Heart left ventricle (tissue), 16 donors: Measurements from ENCODE around the gene MEP1B. TPM values are rescaled to one million over a fixed set of nuclear protein-coding genes. Genes with fewer than 3 reads are reported as not detected.
"Not testable (repeated sequence)": the region's sequence is repeated elsewhere in the genome, so short reads cannot be mapped to it uniquely, and the experiment has no call there.

Experiments
- ATAC-seq, 4 donors: fragments of 200-7000 bp; cut with Tn5 transposase; one replicate each; pipeline ENCODE4 v1.9.1; 2020 to 2022; ENCODE audit warnings: moderate library complexity in 4 of 4, mild to moderate bottlenecking in 3 of 4, moderate number of reproducible peaks in 1 of 4
- DNase-seq, 5 donors: peaks; one replicate each; pipeline ENCODE4 v3.0.0-alpha.2; 2020
- H3K27ac ChIP-seq, 12 donors: fragments of 200-600 bp; sonication (generic) in 4 of 12; one replicate each; pipeline versions ENCODE4 v1.5.0 to v1.8.0; 2016 to 2022; ENCODE audit warnings: mild to moderate bottlenecking in 2 of 12
- H3K27me3 ChIP-seq, 9 donors: fragments of 200-600 bp; sonication (generic) in 2 of 9; one replicate each; pipeline versions ENCODE4 v1.5.1 to v1.8.0; 2016 to 2022; ENCODE audit warnings: mild to moderate bottlenecking in 3 of 9
- H3K36me3 ChIP-seq, 9 donors: fragments of 200-600 bp; sonication (generic) in 2 of 9; one replicate each; pipeline versions ENCODE4 v1.5.0 to v1.8.0; 2018 to 2022; ENCODE audit warnings: mild to moderate bottlenecking in 2 of 9
- H3K4me1 ChIP-seq, 12 donors: fragments of 200-600 bp; sonication (generic) in 4 of 12; one replicate each; pipeline versions ENCODE4 v1.5.0 to v1.8.0; 2016 to 2022; ENCODE audit warnings: mild to moderate bottlenecking in 3 of 12
- H3K4me3 ChIP-seq, 12 donors: fragments of 200-600 bp; sonication (generic) in 4 of 12; one replicate each; pipeline versions ENCODE4 v1.5.0 to v1.8.0; 2017 to 2022; ENCODE audit warnings: mild to moderate bottlenecking in 9 of 12, moderate library complexity in 4 of 12
- H3K9me3 ChIP-seq, 12 donors: fragments of 200-600 bp; sonication (generic) in 4 of 12; one replicate each; pipeline versions ENCODE4 v1.5.0 to v1.8.0; 2016 to 2022; ENCODE audit warnings: mild to moderate bottlenecking in 1 of 12
- CTCF ChIP-seq, 12 donors: fragments of 200-600 bp; sonication (generic) in 4 of 12; IDR thresholded peaks; one replicate each; pipeline versions ENCODE4 v1.5.0 to v1.8.0; 2018 to 2022; ENCODE audit warnings: antibody characterized with exemption in 12 of 12, mild to moderate bottlenecking in 5 of 12
- POLR2A ChIP-seq, 2 donors: fragments of 450-650 bp; IDR thresholded peaks; one replicate each; pipeline ENCODE4 v1.6.1; 2017; ENCODE audit warnings: antibody characterized with exemption in 2 of 2, mild to moderate bottlenecking in 2 of 2, moderate library complexity in 2 of 2
- WGBS, 4 donors: extraction: QIAGEN DNeasy Blood & Tissue Kit in 2 of 4; methylation state at CpG; one replicate each; pipeline versions ENCODE4 v1.1.5 to v1.1.7; 2013 to 2018; 5-methylcytosine and 5-hydroxymethylcytosine counted together
- intact Hi-C, 10 donors: fragments of 100-400 bp; cut with DNase I; formaldehyde crosslinking; loops; one replicate each; pipeline versions ENCODE4 v1.11.1 to v1.14.2; 2022
- polyA plus RNA-seq, 2 donors: library from polyadenylated mRNA; stranded (reverse); fragments of 200-250 nt; gene quantifications; one replicate each; pipeline ENCODE4 v1.2.3, GENCODE V29; 2013
- total RNA-seq, 9 donors: library from RNA; depleted of rRNA in 2 of 9; stranded (reverse); fragments of >200 nt in 2 of 9; fragmentation: NEBNext Ultra II Directional in 3 of 9; extraction: Animal tissue kit (Norgen Biotek cat#: 25700) in 3 of 9; gene quantifications; one replicate each; pipeline versions ENCODE4 v1.1.0 to v1.2.4, GENCODE V29; 2016 to 2023
- donor health status: ischemic (EF 13 %, LVEDD 7.1; RV severe dilation, severe dysfunction).
- donor health status: healthy with polysubstance abuse.
- donor health status: DM: no; HTN: yes; CAD: no.
- donor health status: DM: no; HTN: no; CAD: no.
- donor health status: ischemic (EF 25% LVEDD 6.9; RV normal size, moderate dysfunction).
- donor health status: ischemic (EF 25% LVEDD 5.7; RV mildly dilated, moderate dysfunction).
- donor health status: healthy.
- donor health status: DM: yes; HTN: yes; CAD: no.
- donor health status: ischemic (EF 35%, LVEDD 5.7; RV mildly dilated, moderate dysfunction).
- donor health status: nonischemic (EF 11% LVEDD 7.7; RV severe dilation, severe dysfunction).
- donor health status: DM: yes; HTN: yes; CAD: no.
- donor health status: PGD.
- donor health status: ischemic (EF 29% LVEDD 5.4; RV normal size, mild dysfunction).
- donor health status: nonischemic (EF 23%, LVEDD 6.1; RV moderate dilation, normal function).

MEP1B gene
- total and polyA plus RNA-seq, 11 donors: 0.17 TPM; not detected in 10

- 80 to 87% (median 82%) methylated on average over 3 of the region's 3 CpGs for WGBS, 4 donors
- H3K4me3 ChIP-seq: no peak overlapping the region
- intact Hi-C loops: loop anchor here in 2 of 10 donors (5.0 to 10.0 kb wide), 2 partner anchors 97 to 99 kb away; no protein-coding TSS in a partner anchor
- no peaks in the 10 kb centered on the region for H3K9me3 ChIP-seq
- H3K4me1 ChIP-seq: no peaks in the 10 kb centered on the region
- H3K36me3 ChIP-seq: no peaks in the 10 kb centered on the region
- no peak for TF ChIP-seq POLR2A (IDR thresholded peaks at IDR 0.05)
- TF ChIP-seq CTCF (IDR thresholded peaks at IDR 0.05): no peak
- H3K27ac ChIP-seq: no peak overlapping the region
- ATAC-seq: no peak
- no peaks in the 10 kb centered on the region for H3K27me3 ChIP-seq
- no peak for DNase-seq
These were observed 21.7 kb upstream of the MEP1B start for GRCh38 chr18:32167980-32168730.

GRCh38 chr18:32173654-32174053 is 16.2 kb upstream of the MEP1B start:
- no peak for ATAC-seq
- Histone ChIP-seq H3K27me3 (no peaks in the 10 kb centered on the region), H3K4me1 (peaks cover 0 to 11% (median 4%) of the 10 kb centered on the region in 12 donors), H3K9me3 (no peaks in the 10 kb centered on the region), H3K36me3 (no peaks in the 10 kb centered on the region), H3K4me3 (no peak overlapping the region), H3K27ac (no peak overlapping the region)
- WGBS, 4 donors: 87 to 95% (median 91%) methylated on average over 3 of the region's 3 CpGs
- no peak for DNase-seq
- TF ChIP-seq POLR2A (IDR thresholded peaks at IDR 0.05) (no peak), CTCF (IDR thresholded peaks at IDR 0.05) (no peak)
- intact Hi-C loops: loop anchor here in 1 of 10 donors (10.0 kb wide), 1 partner anchor 91 kb away; no protein-coding TSS in a partner anchor

GRCh38 chr18:32174719-32175118 is 15.1 kb upstream of the MEP1B start:
- H3K9me3 ChIP-seq: no peaks in the 10 kb centered on the region
- ATAC-seq (peak in 1 of 4 donors; percentile 20), DNase-seq (no peak)
- no peaks in the 10 kb centered on the region for H3K27me3 ChIP-seq
- H3K4me3 ChIP-seq: no peak overlapping the region
- no peak for TF ChIP-seq POLR2A (IDR thresholded peaks at IDR 0.05)
- no peak for TF ChIP-seq CTCF (IDR thresholded peaks at IDR 0.05)
- H3K4me1 ChIP-seq: peaks cover 0 to 11% (median 4%) of the 10 kb centered on the region in 12 donors
- intact Hi-C loops: loop anchor here in 1 of 10 donors (10.0 kb wide), 1 partner anchor 90 kb away; no protein-coding TSS in a partner anchor
- 59 to 72% (median 60%) methylated on average over 7 of the region's 7 CpGs for WGBS, 4 donors
- no peak overlapping the region for H3K27ac ChIP-seq
- H3K36me3 ChIP-seq: no peaks in the 10 kb centered on the region

- Histone ChIP-seq H3K36me3 (no peaks in the 10 kb centered on the region), H3K9me3 (no peaks in the 10 kb centered on the region), H3K27me3 (no peaks in the 10 kb centered on the region), H3K4me3 (no peak overlapping the region), H3K4me1 (peaks cover 0 to 11% (median 4%) of the 10 kb centered on the region in 12 donors), H3K27ac (peak overlapping the region in 1 of 12 donors; percentile 21)
- ATAC-seq (peak; percentile 34 to 93 (median 70)), DNase-seq (peak in 4 of 5 donors; percentile 40 to 80 (median 72))
- intact Hi-C loops: loop anchor here in 1 of 10 donors (10.0 kb wide), 1 partner anchor 90 kb away; no protein-coding TSS in a partner anchor
- TF ChIP-seq CTCF (IDR thresholded peaks at IDR 0.05): no peak
- no peak for TF ChIP-seq POLR2A (IDR thresholded peaks at IDR 0.05)
- WGBS, 4 donors: 39 to 47% (median 42%) methylated on average over 1 of the region's 1 CpG
These were observed 14.6 kb upstream of the MEP1B start for GRCh38 chr18:32175265-32175664.

- H3K27me3 ChIP-seq, H3K27ac ChIP-seq, H3K9me3 ChIP-seq, H3K4me3 ChIP-seq, ATAC-seq, DNase-seq, H3K36me3 ChIP-seq: not testable (repeated sequence)
- peaks cover 0 to 11% (median 4%) of the 10 kb centered on the region in 12 donors for H3K4me1 ChIP-seq
- WGBS, 4 donors: 96 to 99% (median 97%) methylated on average over 1 of the region's 1 CpG
- intact Hi-C loops: loop anchor here in 1 of 10 donors (10.0 kb wide), 1 partner anchor 88 kb away; no protein-coding TSS in a partner anchor
These were observed 13.1 kb upstream of the MEP1B start for GRCh38 chr18:32176745-32177144.
